Upper lobe of left lung (tissue), 6 donors: ENCODE results near the gene HAUS5. TPM values are rescaled to one million over a fixed set of nuclear protein-coding genes. Genes with fewer than 3 reads are reported as not detected.

ENCODE experiments used
- ATAC-seq, 2 donors: fragments of 200-7000 bp; cut with Tn5 transposase; one replicate each; pipeline ENCODE4 v1.9.1; 2022; ENCODE audit warnings: mild to moderate bottlenecking in 2 of 2, moderate library complexity in 2 of 2; ENCODE audit not compliant: low FRiP score in 2 of 2
- DNase-seq, 2 donors: peaks; one replicate each; pipeline ENCODE4 v3.0.0-alpha.2; 2019 to 2020
- H3K27ac ChIP-seq, 4 donors: fragments of 200-600 bp; sonication (generic); one replicate each; pipeline ENCODE4 v1.5.1; 2016 to 2019
- H3K27me3 ChIP-seq, 4 donors: fragments of 200-600 bp; sonication (generic); one replicate each; pipeline ENCODE4 v1.5.1; 2017 to 2019
- H3K36me3 ChIP-seq, 4 donors: fragments of 200-600 bp; sonication (generic); one replicate each; pipeline ENCODE4 v1.5.1; 2016 to 2019
- H3K4me1 ChIP-seq, 4 donors: fragments of 200-600 bp; sonication (generic); one replicate each; pipeline ENCODE4 v1.5.1; 2018 to 2019
- H3K4me3 ChIP-seq, 4 donors: fragments of 200-600 bp; sonication (generic); one replicate each; pipeline ENCODE4 v1.5.1; 2017 to 2019; ENCODE audit warnings: mild to moderate bottlenecking in 2 of 4, moderate library complexity in 1 of 4
- H3K9me3 ChIP-seq, 4 donors: fragments of 200-600 bp; sonication (generic); one replicate each; pipeline ENCODE4 v1.5.1; 2018 to 2019
- CTCF ChIP-seq, 6 experiments: fragments of 450-650 bp in 4 of 6; fragments of 200-600 bp in 2 of 6; sonication (generic) in 2 of 6; IDR thresholded peaks; one replicate each; pipeline ENCODE4 v1.5.1; 2016 to 2019; ENCODE audit warnings: antibody characterized with exemption in 6 of 6
- EP300 ChIP-seq, 4 donors: sonication (generic); formaldehyde crosslinking; IDR thresholded peaks; one replicate each; pipeline ENCODE4 v1.5.1; 2017; ENCODE audit warnings: antibody characterized with exemption in 4 of 4, control low read depth in 2 of 4
- POLR2A ChIP-seq, 4 donors: fragments of 450-650 bp; IDR thresholded peaks; one replicate each; pipeline ENCODE4 v1.5.1; 2016 to 2017; ENCODE audit warnings: antibody characterized with exemption in 4 of 4, mild to moderate bottlenecking in 2 of 4
- POLR2AphosphoS5 ChIP-seq, 2 donors: sonication (generic); formaldehyde crosslinking; IDR thresholded peaks; one replicate each; pipeline ENCODE4 v1.5.1; 2017; ENCODE audit warnings: antibody characterized with exemption in 2 of 2
- WGBS, 2 donors: methylation state at CpG; one replicate each; pipeline ENCODE4 v1.1.5; 2017 to 2018; 5-methylcytosine and 5-hydroxymethylcytosine counted together
- total RNA-seq, 6 donors: library from RNA; depleted of rRNA in 4 of 6; stranded (reverse); fragments of >200 nt in 4 of 6; gene quantifications; one replicate each; pipeline versions ENCODE4 v1.1.0 to v1.2.1, GENCODE V29; 2016 to 2021
- donor health status: DM: no; HTN: no; CAD: no; lungs with moderate emphysema.
- donor health status: DM: no; HTN: yes; CAD: no; lungs with severe emphysema.

Gene HAUS5
- total RNA-seq, 6 donors from 2014 or later, result 5.6 to 32.5 (median 11.3) TPM

- DNase-seq (no peak), ATAC-seq (no peak)
- Histone ChIP-seq H3K9me3 (no peaks in the 10 kb centered on the region), H3K27ac (no peak overlapping the region), H3K36me3 (peaks cover 12 to 86% (median 40%) of the 10 kb centered on the region in 4 donors), H3K4me1 (no peaks in the 10 kb centered on the region), H3K4me3 (no peak overlapping the region), H3K27me3 (no peaks in the 10 kb centered on the region)
- TF ChIP-seq POLR2A (IDR thresholded peaks at IDR 0.05) (no peak), EP300 (IDR thresholded peaks at IDR 0.05) (no peak), CTCF (IDR thresholded peaks at IDR 0.05) (no peak), POLR2AphosphoS5 (IDR thresholded peaks at IDR 0.05) (no peak)
- WGBS, 2 donors, result 94 to 99% methylated on average over 6 of the region's 6 CpGs
These were observed 49.4 kb downstream of the HAUS5 start for GRCh38 chr19:35661995-35662340.

- ATAC-seq (no peak), DNase-seq (no peak)
- no peaks in the 10 kb centered on the region for H3K27me3 ChIP-seq
- peaks cover 9 to 66% (median 20%) of the 10 kb centered on the region in 4 donors for H3K36me3 ChIP-seq
- 94% methylated on average over 3 of the region's 3 CpGs for WGBS, 2 donors
- H3K4me3 ChIP-seq, result no peak overlapping the region
- no peak overlapping the region for H3K27ac ChIP-seq
- H3K9me3 ChIP-seq, result no peaks in the 10 kb centered on the region
- no peak for TF ChIP-seq EP300 (IDR thresholded peaks at IDR 0.05)
- TF ChIP-seq POLR2AphosphoS5 (IDR thresholded peaks at IDR 0.05), result no peak
- no peak for TF ChIP-seq CTCF (IDR thresholded peaks at IDR 0.05)
- no peak for TF ChIP-seq POLR2A (IDR thresholded peaks at IDR 0.05)
- H3K4me1 ChIP-seq, result no peaks in the 10 kb centered on the region
These were observed 51.4 kb downstream of the HAUS5 start for GRCh38 chr19:35663981-35664380.

GRCh38 chr19:35665157-35665556 lies 52.6 kb downstream of the HAUS5 start:
- H3K4me3 ChIP-seq, result no peak overlapping the region
- no peaks in the 10 kb centered on the region for H3K4me1 ChIP-seq
- DNase-seq (peak in 1 of 2 donors; percentile 59), ATAC-seq (no peak)
- H3K27ac ChIP-seq, result no peak overlapping the region
- no peaks in the 10 kb centered on the region for H3K27me3 ChIP-seq
- TF ChIP-seq POLR2AphosphoS5 (IDR thresholded peaks at IDR 0.05), result no peak
- no peak for TF ChIP-seq EP300 (IDR thresholded peaks at IDR 0.05)
- TF ChIP-seq POLR2A (IDR thresholded peaks at IDR 0.05), result no peak
- TF ChIP-seq CTCF (IDR thresholded peaks at IDR 0.05), result no peak
- H3K9me3 ChIP-seq, result no peaks in the 10 kb centered on the region
- 94 to 96% methylated on average over 11 to 24 of the region's 24 CpGs for WGBS, 2 donors
- H3K36me3 ChIP-seq, result peaks cover 5 to 54% (median 14%) of the 10 kb centered on the region in 4 donors

GRCh38 chr19:35665604-35666003 lies 53.1 kb downstream of the HAUS5 start:
- DNase-seq (peak in 1 of 2 donors; percentile 49), ATAC-seq (no peak)
- Histone ChIP-seq H3K36me3 (peaks cover 5 to 50% (median 13%) of the 10 kb centered on the region in 4 donors), H3K27ac (no peak overlapping the region), H3K4me1 (no peaks in the 10 kb centered on the region), H3K9me3 (no peaks in the 10 kb centered on the region), H3K4me3 (no peak overlapping the region), H3K27me3 (no peaks in the 10 kb centered on the region)
- WGBS, 2 donors, result 81 to 94% methylated on average over 6 to 7 of the region's 7 CpGs
- TF ChIP-seq POLR2A (IDR thresholded peaks at IDR 0.05), result no peak
- TF ChIP-seq EP300 (IDR thresholded peaks at IDR 0.05), result no peak
- TF ChIP-seq CTCF (IDR thresholded peaks at IDR 0.05), result no peak
- no peak for TF ChIP-seq POLR2AphosphoS5 (IDR thresholded peaks at IDR 0.05)

- H3K4me1 ChIP-seq, result no peaks in the 10 kb centered on the region
- 82 to 86% methylated on average over 9 to 14 of the region's 16 CpGs for WGBS, 2 donors
- no peak for TF ChIP-seq POLR2A (IDR thresholded peaks at IDR 0.05)
- no peak for TF ChIP-seq CTCF (IDR thresholded peaks at IDR 0.05)
- no peak for TF ChIP-seq POLR2AphosphoS5 (IDR thresholded peaks at IDR 0.05)
- no peak for TF ChIP-seq EP300 (IDR thresholded peaks at IDR 0.05)
These were observed 53.8 kb downstream of the HAUS5 start, which contains the start of gene UPK1A for GRCh38 chr19:35666251-35666913. UPK1A (plus strand) TSS chr19:35666517; CDS start chr19:35666813, 296 bp downstream.

More at GRCh38 chr19:35666251-35666913, 53.8 kb downstream of the HAUS5 start, which contains the start of gene UPK1A:
- no peaks in the 10 kb centered on the region for H3K27me3 ChIP-seq
- H3K9me3 ChIP-seq, result no peaks in the 10 kb centered on the region
- no peak within 1 kb of the TSS for H3K4me3 ChIP-seq
- ATAC-seq (peak in 1 of 2 donors; percentile 28), DNase-seq (peak in 1 of 2 donors; percentile 56)
- no peak within 1 kb of the TSS for H3K27ac ChIP-seq
- H3K36me3 ChIP-seq, result peaks cover 1 to 42% (median 9%) of the 10 kb centered on the region in 4 donors
